HPDE6-E6E7 (cell line): ENCODE results near the gene OPRL1.

Source experiments
- DNase-seq: peaks from one replicate; pipeline ENCODE4 v3.0.0; 2011; ENCODE audit warnings: missing footprints; ENCODE audit errors: extremely low spot score

The OPRL1 gene

GRCh38 chr20:64102647-64103354 is 22.9 kb downstream of the OPRL1 start:
- DNase-seq, result no peak

DNA sequence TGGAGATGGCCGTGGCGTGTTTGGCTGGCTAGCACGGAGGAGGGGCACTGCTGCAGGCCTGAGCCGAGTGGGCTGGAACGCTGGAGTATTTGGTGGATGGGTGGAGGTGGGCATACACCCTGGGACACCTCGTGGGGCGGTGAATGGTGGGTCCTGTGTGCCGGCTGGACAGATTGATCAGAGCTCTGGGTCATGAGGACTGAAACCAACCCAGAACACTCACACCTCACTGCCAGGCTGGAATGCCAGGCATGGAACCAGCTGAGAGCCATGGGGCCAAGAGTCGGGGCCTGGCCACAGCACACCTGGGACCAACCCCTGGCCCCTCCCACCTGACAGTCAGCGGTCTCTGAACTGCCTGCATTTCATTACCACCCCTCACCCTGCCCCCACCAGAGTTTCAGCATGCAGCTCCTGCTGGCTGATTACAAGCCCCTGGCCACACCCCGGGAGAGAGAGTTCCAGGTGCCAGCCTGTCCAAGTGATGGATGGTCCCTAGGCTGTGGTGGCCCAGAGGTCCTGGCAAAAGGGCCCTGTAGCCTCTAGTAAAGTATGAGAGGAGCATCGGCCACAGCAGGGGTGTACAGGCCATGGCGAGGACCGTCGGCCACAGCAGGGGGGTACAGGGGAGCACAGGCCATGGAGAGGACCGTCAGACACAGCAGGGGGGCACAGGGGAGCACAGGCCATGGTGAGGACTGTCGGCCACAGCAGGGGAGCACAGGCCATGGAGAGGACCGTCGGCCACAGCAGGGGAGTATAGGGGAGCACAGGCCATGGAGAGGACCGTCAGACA is 24.2 kb downstream of the OPRL1 start:
- DNase-seq, result no peak

GRCh38 chr20:64104667-64105451 is 25.0 kb downstream of the OPRL1 start:
- DNase-seq, result no peak

DNA sequence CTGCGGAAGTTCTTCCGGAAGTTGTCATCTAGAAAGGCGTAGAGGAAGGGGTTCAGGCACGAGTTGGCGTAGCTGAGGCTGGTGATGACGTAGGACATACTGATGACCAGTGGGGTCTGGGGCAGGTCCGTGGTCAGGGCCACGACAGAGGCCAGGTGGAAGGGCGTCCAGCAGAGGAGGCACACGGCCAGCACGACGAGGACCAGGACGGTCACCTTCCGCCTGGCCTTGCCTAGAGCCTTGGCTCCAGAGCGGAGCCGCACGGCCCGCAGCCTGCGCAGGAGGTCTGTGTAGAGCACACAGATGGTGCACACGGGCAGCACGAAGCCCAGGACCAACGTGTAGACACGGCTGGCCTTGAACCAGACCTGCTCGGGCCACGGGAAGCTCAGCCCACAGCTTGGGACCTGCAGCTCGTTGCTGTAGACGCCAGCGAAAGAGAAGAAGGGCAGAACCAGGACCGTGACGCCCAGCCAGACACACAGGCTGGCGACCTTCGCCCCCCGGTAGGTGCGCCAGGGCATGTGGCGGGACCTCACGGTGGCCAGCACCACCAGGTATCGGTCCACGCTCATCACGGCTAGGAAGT is 26.1 kb downstream of the OPRL1 start:
- DNase-seq, result no peak

GRCh38 chr20:64106435-64106961 is 26.6 kb downstream of the OPRL1 start:
- DNase-seq, result no peak

DNA sequence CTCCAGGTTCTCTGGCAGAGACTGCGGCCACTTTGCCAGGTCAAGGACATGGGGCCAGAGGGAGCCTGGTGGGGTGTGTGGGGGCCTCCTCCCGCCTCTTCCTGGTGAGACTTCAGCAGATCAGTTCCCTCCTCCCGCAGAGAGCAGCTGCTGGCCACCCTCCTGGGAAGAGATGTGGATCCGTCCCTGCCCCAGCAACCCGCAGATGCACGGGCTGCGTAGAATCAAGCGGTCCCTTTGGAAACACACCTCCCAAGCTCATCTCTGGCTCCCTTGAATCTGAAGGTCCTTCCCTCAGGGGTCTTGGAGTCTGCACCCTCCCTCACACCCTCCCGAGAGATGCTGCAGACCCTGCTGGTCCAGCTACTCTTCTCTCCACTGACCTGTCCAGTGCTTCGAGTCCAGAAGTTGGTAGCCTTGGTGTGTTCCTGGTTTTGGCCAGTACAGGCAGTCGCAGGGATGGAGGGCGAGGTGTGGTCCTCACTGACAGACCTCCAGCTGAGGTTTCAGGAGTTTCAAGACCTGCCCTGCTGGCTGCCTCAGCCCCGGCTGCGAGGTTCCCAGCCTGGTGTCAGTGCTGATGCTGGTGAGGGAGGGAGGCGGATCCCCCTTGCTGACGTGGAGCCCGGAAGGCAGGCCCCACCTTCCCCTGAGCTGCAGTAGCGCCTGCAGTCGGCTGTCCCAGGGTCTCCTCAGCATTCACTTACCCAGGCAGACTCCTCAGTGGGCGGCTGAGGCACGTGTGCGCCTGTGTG is 27.3 kb downstream of the OPRL1 start, which contains the start of gene NPBWR2:
Gene NPBWR2 (minus strand): TSS at position 585 of the 755 bp plus-strand sequence. CDS start 734 bp downstream, outside the sequence.
- DNase-seq, result no peak

GRCh38 chr20:64107736-64108457 is 28.0 kb downstream of the OPRL1 start:
- no peak for DNase-seq

DNA sequence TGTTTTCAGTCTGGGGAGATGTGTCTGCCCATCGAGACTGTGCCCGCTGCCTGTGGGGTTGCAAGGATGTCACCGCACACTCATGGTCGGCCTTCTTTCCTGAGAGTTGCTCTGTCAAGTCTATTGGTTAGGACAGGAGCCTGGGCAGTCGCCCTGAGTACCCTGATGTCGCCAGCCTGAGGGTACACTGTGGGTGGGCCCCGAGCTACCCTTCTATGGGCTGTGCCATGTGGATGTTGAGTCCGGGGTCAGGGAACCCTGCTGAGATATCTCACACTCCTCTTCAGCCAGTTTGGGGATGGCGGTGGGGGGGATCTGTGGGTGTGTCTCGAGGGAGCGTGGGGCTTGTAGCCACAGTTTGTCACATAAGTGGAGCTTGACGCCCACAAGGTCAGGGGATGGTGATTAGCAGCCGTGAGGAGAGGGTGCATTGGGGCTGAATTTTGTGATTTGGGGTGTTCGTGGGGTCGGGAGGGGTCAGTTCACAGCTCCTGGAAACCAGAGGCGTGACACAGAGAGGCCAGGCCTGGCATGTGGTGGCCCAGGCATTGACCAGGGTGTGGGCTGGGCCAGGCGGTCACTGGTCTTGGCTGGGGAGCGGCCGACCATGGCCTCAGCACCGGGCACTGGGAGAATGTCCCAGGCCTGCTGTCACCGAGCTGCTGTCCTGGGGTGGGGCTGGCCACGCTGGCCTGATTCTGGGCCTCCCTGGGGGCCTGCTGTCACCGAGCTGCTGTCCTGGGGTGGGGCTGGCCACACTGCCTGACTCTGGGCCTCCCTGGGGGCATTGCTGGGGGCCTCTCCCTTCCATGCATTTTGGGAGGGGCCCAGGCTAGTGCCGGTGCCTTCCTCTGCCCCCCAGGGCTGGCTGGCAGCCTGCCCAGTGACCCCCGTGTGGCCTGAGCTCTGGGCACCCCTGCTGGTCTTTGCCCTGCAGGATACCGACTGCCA is 29.1 kb downstream of the OPRL1 start:
- DNase-seq, result no peak

- no peak for DNase-seq
These were observed 30.0 kb downstream of the OPRL1 start for GRCh38 chr20:64109831-64110391.

GRCh38 chr20:64110411-64111068 is 30.7 kb downstream of the OPRL1 start:
- no peak for DNase-seq

DNA sequence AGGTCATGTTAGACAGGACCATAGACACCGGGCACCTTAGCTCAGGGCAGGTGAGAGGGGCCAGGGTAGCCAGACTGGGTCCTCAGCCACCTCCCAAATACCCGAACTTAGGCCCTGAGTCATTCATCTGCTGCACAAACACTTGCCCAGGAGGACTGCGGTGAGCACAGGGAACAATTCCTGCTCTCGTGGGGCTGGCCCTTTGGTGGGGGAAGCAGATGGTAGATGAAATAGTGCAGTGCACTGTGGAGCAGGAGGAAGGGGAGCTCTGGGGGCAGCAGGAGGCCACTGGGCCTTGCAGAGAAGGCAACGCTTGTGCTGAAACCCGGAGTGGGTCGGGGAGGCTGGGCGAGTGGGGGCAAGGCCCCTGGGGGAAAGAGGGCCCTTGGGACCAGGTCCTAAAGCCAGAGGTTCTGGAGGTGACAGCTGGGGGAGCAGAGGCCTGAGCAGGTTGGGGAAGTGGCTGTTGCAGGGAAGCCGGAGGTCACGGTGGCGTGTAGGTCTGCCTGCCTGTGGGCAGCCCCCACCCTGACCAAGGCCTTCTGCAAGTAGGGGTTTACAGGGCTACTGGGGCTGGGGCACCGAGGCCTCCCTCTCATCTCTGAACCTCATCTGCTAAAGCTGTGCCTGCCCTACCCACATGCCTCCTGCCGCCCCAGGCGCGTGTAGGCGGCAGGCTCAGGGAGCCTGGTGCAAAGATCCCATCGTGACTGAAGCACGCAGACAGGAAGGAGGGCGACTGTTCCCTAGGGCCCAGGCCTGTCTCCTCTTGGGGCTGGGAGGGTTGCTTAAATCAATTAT is 32.2 kb downstream of the OPRL1 start:
- no peak for DNase-seq

GRCh38 chr20:64112691-64113443 is 33.0 kb downstream of the OPRL1 start:
- DNase-seq, result no peak

DNA sequence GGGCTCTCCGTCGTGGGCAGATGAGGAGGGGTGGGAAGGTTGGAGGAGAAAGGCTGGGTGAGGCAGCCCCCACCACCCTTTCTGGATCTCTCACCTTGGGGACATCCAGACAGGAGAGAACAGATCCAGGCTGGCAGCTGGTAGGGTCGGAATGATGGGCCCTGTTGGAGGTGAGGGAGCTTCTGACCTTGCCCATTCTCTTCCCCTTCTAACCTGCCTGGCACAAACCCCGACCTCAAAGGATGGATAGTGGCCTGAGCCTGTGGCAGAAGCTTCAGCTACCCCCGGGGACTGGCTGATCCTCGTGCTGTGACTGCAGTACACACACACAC is 33.5 kb downstream of the OPRL1 start:
- no peak for DNase-seq

DNA sequence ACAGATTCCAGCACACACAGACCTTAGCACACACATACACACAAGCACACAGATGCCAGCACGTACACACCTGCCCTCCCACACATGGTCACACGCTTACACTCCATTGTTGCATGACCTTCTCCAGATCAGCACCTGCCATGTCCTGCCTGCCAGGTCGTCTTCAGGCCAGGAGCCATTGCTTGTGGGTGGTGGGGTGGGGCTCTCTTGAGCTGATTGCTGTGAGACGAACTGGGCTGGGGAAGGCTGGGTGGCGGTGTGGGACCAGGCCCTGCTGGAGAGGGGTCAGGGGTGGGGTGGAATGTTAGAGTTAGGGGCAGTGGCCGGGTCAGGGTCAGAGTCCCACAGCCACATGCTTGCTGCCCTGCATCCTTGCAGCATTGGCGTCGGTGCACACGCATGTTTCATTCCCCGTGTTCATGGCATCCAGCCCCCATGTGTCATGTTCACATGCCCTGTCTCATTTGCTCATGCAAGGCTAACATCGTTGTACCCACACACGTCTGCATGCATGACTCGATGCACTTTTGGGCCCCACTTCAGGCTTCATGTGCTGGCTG is 34.0 kb downstream of the OPRL1 start:
- DNase-seq, result no peak

DNA sequence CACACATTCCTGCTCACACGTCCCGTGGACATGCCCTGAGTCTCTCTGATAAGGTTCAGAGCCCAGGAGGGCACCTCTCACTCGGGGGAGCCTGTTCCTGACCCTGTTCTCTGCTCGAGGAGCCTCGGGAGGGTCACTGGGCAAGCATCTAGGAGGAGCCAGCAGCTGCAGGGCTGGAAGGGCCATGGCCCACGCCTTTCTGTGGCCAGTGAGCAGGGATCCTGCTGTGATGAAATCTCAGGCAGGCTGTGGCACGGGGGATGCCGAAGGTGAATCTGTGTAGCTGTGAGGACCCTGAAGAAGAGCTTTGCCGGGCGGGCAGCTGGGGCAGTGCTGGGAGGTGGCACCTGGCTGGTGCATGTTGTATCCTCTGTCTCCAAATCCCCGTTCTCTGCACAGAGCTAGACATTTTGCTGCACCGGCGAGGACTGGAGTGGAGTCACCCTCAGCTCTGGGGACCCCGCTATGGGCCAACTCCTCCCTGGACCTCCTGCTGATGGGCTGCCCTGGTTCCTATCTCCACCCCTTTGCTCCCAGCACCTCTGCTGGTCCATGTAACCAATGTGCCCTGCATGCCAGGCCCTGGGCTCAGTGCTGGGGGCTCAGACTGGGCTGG is 34.6 kb downstream of the OPRL1 start:
- no peak for DNase-seq
